OCI-LY3 (cell line): ENCODE data around the gene TSC1.

Experiments
- CTCF ChIP-seq: fragments of 200-600, 300-600 bp; sonication (generic); IDR thresholded peaks from 2 replicates; pipeline ENCODE4 v1.5.1; 2014; ENCODE audit warnings: antibody characterized with exemption, low read length, low read depth
- EZH2phosphoT487 ChIP-seq: fragments of 200-600 bp; shearing (Covaris generic); IDR thresholded peaks from 2 replicates; pipeline ENCODE4 v1.6.1; 2018; ENCODE audit warnings: antibody characterized with exemption, mixed run types, low read depth

GRCh38 chr9:132986114-132986513 lies 41.7 kb upstream of the TSC1 start:
- TF ChIP-seq CTCF: no peak
- no peak for TF ChIP-seq EZH2phosphoT487
